SIG-M5 (cell line): ENCODE data around the gene ZCCHC14.

ENCODE experiments used
- DNase-seq: peaks from one replicate; lab custom pipeline; 2025; lab: John Stamatoyannopoulos, UW

Gene ZCCHC14

DNA sequence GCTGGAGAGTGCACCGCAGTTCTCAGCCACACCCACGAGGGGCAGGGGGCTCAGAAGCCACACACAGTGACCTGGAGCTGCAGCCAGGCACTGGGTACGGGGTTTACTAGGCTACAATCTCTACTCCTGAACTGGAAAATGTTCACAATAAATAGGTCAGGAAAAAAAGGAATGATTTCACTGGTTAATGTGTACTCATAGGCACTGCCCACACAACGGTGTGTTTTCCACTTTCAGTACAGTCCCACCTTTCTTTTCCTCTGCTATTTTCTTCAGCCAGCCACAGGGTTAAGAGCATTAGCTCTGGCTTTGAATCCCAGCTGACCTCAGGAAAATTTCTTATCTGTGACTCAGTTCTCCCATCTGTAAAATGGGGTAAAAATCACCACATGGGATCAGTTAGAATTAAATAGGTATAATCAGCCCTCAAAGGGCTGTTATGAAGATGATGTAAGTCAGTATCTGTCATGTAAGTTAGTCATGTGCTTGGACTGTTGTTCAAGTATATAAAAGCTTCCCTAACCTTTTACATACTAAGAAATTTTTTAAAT, 35.7 kb downstream of the ZCCHC14 start:
- no peak for DNase-seq

DNA sequence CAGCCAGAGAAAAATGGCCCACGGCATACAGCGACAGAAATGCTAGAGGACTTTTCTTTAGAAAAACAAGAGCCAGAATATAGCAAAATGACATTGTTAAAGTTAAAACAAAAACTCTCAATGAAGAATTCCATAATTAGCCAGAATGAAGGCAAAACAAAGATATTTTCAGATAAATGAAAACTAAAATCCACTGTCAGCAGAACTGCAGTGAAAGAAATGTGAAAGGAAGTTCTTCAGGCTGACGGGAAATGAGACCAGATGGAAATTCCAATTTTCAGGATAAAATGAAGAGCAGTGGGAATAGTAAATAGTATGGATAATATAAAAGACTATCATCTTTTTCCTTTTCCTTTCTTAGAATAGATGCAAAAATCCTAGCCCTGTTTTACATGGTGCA, 38.4 kb downstream of the ZCCHC14 start:
- no peak for DNase-seq

DNA sequence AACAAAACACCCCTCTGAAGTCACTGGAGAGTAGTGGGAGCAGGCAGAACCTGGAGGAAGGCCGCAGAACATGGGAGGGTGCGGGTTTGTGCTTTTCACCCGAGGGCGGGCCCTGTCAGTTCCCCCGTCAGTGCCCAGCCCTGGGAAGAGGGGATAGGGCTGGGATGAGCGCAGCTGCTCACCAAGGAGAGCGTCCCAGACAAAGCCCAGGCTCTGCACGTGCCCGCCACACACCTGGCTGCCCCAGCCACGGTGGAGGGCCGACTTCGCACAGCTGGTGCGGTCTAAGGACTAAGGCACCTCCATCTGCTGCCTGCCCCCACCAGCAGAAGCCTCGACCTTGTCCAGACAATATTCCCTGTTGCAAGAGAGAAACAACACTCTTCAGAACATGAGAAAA, 39.5 kb downstream of the ZCCHC14 start:
- no peak for DNase-seq

DNA sequence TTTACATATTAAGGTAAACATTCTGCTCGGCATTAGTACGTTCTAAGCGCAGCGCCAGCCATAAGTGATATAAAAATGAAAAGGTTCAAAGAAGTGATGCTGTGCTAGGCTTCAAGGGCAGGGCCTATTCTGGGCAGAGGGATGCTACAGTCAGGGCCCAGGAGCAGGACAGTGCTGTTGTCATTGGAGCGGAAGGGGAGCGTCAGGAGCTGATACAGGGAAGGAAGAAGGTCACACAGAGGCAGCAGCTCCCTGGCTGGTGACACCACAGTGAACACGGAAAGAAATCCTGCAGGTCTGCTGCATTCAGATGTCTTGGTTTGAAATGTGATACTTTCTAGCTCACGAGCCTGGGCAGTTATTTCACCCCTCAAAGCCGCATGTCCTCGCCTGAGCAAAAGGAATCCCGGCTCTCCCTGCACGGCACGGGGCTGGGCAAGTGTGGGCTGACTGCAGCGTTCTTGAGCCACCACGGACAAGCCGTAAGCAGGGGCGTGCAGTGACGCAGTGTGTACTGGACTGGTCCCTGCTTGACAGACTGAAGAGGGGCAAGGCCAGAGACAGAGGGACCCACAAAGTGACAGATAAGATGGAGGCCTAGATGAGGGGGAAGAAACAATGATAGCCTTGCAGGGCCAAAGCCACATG, 41.1 kb downstream of the ZCCHC14 start:
- DNase-seq = no peak

DNA sequence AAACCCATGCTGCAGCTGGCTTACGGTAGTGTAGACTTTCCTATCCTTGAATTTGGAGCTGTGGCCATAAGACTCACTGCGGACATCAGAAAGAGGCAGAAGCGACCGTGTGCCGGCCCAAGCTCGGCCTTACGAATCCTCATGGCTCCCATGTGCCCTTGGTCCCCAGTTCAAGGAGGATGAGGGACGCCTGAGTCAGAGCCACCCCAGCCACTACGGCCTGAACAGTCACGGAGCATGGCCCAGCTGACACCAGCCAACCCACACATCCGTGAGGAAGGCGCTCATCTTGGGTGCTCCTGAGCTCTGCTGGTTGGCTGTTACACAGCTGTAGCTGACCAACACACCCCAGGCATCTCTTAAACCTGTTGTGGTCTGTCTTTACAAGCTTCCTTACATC, 44.0 kb downstream of the ZCCHC14 start:
- DNase-seq = no peak

DNA sequence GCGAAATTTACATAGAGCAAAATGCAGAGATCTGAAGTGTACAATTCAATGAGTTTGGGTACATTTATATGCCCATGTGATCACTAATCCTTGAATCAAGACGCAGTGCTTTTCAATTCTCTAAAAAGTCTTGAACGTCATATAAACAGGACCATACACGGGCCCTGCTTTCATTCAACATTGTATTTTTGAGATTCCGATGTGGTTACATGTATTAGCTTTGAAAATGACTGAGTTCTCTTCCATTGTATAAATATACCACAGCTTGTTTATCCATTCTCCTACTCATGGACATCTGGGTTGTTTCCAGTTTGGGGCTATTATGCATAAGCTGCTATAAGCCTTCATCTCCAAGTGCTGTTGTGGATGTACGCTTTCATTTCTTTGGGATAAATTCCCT, 45.5 kb downstream of the ZCCHC14 start:
- DNase-seq = no peak

- no peak for DNase-seq
Measured at GRCh38 chr16:87446479-87446878, 46.3 kb downstream of the ZCCHC14 start.

- DNase-seq = no peak
Measured at GRCh38 chr16:87445486-87445885, 47.3 kb downstream of the ZCCHC14 start.

DNA sequence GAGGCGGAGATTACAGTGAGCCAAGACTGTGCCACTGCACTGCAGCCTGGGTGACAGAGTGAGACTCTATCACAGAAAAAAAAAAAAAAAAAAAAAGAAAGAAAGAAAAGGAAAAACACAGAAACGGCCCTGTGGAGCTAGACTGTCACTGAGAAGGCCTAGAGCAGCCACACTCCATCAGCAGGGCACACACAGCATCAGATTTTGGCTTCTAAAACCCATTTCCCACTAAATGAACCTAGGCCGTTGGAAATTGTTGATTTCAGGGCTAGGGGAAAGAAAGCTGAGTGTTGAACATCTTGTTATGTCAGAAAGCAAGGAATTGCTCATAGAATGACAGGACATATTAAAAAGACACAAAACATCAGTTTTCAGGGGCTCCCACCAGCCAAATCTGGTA, 48.9 kb downstream of the ZCCHC14 start:
- DNase-seq = no peak

DNA sequence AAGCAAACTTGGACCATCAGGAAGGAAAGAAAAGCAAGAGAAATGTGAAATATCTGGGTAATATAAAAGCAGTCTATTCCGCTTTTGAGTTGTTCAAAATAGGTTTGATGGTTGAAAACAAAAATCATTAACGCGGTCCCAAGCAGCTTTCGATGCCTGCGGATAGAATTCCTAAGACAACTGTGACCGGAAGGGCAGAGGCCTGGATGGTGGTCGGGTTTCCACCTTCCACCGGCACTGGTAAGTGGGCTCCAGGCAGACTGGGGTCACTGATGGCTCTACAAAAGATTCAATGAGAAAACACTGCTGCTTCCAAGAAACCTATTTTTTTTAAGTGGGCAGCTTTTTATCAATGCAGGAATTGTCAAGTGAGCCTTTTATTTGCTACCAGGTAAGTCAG, 49.8 kb downstream of the ZCCHC14 start:
- DNase-seq = no peak

DNA sequence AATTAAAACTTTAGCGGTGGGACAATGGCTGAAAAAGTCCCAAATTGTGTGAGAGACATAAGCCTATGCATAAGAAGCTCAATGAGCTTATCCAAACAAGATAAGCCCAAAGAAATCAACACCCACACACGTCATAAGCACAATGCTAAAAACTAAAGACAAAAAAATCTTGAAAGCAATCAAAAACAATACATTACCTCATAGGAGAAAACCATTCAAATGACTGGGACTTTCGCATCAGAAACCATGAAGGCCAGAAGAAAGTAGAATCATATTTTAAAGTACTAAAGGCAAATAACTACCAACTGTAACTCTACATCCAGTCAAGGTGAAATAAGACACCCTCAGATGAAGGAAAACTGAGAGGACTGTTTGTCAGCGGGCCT, 50.2 kb downstream of the ZCCHC14 start:
- no peak for DNase-seq

DNA sequence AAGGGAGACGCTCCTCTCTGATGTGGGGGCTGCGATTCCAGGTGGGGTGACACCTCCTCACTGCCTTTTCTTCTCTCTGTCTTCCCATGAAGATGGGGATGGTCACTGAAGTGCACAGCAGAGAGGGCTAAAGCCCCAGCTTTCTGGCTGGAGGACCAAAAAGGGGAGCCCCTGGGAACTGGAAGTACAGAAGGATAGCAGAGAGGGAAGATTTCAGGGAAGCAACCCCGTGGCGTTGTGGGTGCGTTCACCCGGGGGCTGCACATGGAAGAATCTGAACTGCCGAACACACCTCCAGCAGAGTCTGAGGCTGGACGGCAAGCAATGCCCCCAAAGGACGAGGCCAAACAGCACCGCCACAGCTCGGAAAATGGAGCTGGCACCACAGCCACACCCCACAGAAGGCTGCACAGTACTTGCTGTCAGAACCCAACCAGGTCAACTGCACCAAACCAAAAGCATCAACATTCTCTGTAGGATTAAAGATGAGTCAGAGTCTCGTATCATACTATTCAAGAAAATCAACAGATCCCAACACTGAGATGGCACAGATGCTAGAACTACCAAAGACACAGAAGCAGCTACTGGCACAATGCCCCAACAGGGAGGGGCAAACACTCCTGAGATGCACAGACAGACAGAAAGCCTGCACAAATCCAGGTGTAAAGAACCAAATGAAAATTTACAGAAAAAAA, 50.8 kb downstream of the ZCCHC14 start:
- no peak for DNase-seq

DNA sequence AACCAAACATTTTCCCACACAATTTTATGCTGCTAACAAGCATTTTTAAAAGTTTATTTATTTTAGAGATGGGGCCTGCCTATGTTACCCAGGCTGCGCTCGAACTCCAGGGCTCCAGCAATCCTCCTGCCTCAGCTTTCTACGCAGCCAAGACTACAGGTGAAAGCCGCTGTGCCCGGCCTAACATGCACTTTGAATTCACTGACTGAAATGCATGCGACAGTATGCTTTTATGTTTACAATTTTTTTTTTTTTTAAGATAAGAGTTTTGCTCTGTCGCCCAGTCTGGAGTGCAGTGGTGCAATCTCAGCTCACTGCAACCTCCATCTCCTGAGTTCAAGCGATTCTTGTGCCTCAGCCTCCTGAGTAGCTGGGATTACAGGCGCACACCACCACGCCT, 52.9 kb downstream of the ZCCHC14 start:
- DNase-seq = no peak

- DNase-seq = no peak
Measured at GRCh38 chr16:87438611-87438985, 54.2 kb downstream of the ZCCHC14 start.

DNA sequence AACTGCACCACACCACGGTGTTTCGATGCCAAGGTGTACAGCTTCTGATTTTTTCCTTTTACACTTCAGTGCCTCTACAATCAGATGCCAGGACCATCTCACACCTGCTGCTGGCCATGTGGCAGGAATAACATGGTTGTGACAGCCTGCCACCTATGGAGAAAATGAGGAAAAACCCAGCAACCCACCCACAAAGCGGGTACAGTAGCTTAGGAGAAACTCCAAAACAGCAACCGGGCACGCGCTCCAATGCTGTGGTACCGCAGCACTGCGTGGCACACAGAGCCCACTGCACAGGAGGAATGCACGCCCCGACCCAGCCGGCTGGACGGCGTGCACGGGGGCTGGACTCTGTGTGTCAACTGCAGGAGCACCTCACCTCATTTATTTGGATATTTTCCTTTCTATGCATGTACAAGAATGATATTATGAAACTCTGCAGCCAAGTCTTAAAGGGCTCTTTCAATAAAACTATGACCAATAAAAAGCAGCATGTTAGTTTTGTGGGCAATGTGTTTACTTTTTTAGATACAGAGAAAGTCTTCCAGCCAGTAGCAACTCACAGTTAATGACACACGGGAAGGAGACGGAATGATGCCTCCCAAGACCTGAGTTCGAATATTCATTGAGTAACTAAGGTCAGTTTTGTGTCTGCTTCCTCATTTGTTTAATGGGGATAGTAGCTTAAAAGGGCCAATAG, 54.8 kb downstream of the ZCCHC14 start:
- DNase-seq = no peak

- no peak for DNase-seq
Measured at GRCh38 chr16:87437327-87437726, 55.5 kb downstream of the ZCCHC14 start.

GRCh38 chr16:87436225-87437172, 56.3 kb downstream of the ZCCHC14 start:
- DNase-seq = no peak

- DNase-seq = no peak
Measured at GRCh38 chr16:87435372-87436224, 57.2 kb downstream of the ZCCHC14 start.

DNA sequence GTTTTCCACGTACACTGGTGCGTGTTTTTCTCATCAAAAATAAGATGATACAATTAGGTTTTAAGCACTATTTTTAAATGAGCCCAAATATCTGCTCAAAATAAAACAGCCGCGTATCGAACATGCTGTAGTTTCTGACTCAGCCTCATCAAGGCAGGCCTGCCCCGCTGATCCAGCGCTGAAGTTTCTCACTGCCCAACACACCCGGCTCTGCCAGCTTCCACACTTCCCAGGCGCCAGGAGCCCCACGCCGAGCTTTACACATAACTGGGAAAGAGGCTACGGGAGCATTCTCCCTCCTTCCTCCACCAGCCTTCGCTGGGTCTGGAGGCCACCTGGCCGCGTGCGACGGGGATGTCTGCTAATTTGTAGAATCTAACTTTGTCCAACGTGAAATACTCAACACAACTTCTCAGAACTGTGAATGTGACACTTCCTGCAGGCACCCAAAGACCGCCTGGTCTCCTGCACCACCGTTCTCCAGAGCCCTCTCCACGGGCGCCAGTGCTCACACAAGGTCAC, 58.6 kb downstream of the ZCCHC14 start:
- DNase-seq = no peak

- no peak for DNase-seq
Measured at GRCh38 chr16:87432330-87432915, 60.4 kb downstream of the ZCCHC14 start.
